OCI-LY7 (cell line): ENCODE results near the gene C13orf42. TPM values are rescaled to one million over a fixed set of nuclear protein-coding genes. Genes with fewer than 3 reads are reported as not detected.

Experiments used
- BruUV-seq: library from RNA; stranded (reverse); fragments of 400-500 nt; replicated peaks from 2 replicates; lab custom pipeline; 2021; lab: Mats Ljungman, UMichigan
- CTCF ChIA-PET: fragments of 300-600 bp; sonication (Branson Sonifier 250); formaldehyde crosslinking; loops from one replicate; lab custom pipeline; 2022; ENCODE audit warnings: antibody characterized with exemption; ENCODE audit not compliant: unreplicated experiment; lab: Charles Lee
- POLR2A ChIA-PET: fragments of 300-600 bp; sonication (Branson Sonifier 250); formaldehyde crosslinking; loops from one replicate; lab custom pipeline; 2022; ENCODE audit warnings: antibody characterized with exemption; lab: Charles Lee
- DNase-seq: peaks from one replicate; pipeline ENCODE4 v3.0.0-alpha.2; 2015; ENCODE audit warnings: low spot score
- H2AFZ ChIP-seq: fragments of 200-600 bp; sonication (generic), shearing (Covaris generic); 2 replicates; pipeline ENCODE4 v1.6.1; 2014; ENCODE audit warnings: mild to moderate bottlenecking, antibody characterized with exemption, low read length, moderate library complexity
- H3K27ac ChIP-seq: fragments of 200-600 bp; sonication (generic); 2 replicates; pipeline ENCODE4 v1.5.1; 2014; ENCODE audit warnings: mixed run types, low read depth, mild to moderate bottlenecking, moderate library complexity, low read length, inconsistent platforms; ENCODE audit not compliant: poor library complexity, severe bottlenecking
- H3K36me3 ChIP-seq: fragments of 200-600 bp; sonication (generic); 2 replicates; pipeline ENCODE4 v1.6.1; 2014; ENCODE audit warnings: mild to moderate bottlenecking, antibody characterized with exemption, low read length, moderate library complexity, mixed read lengths; ENCODE audit not compliant: insufficient read depth
- H3K4me1 ChIP-seq: fragments of 200-600 bp; sonication (generic); 2 replicates; pipeline ENCODE4 v1.5.1; 2014; ENCODE audit warnings: mild to moderate bottlenecking, low read length; ENCODE audit not compliant: insufficient read depth, poor library complexity, severe bottlenecking
- H3K4me2 ChIP-seq: fragments of 200-600 bp; sonication (generic); 2 replicates; pipeline ENCODE4 v1.6.1; 2014; ENCODE audit warnings: mild to moderate bottlenecking, low read length
- H3K4me3 ChIP-seq: fragments of 200-600 bp; sonication (generic); 2 replicates; pipeline ENCODE4 v1.5.1; 2014; ENCODE audit warnings: mild to moderate bottlenecking, low read depth, low read length; ENCODE audit not compliant: poor library complexity, severe bottlenecking
- H3K79me2 ChIP-seq: fragments of 200-600 bp; sonication (generic); 2 replicates; pipeline ENCODE4 v1.6.1; 2016; ENCODE audit warnings: low read depth, mild to moderate bottlenecking, low read length, moderate library complexity, mixed read lengths; ENCODE audit not compliant: insufficient read depth
- H3K9me2 ChIP-seq: fragments of 200-600 bp; sonication (generic); 2 replicates; pipeline ENCODE4 v1.6.1; 2016; ENCODE audit warnings: mild to moderate bottlenecking, low read length, mixed read lengths; ENCODE audit not compliant: insufficient read depth
- H3K9me3 ChIP-seq: fragments of 200-600 bp; sonication (generic); 2 replicates; pipeline ENCODE4 v1.6.1; 2014; ENCODE audit warnings: mild to moderate bottlenecking, mixed run types, low read length, mixed read lengths
- H4K20me1 ChIP-seq: fragments of 200-600 bp; sonication (generic); 2 replicates; pipeline ENCODE4 v1.6.1; 2014; ENCODE audit warnings: mild to moderate bottlenecking, antibody characterized with exemption, low read length, moderate library complexity, mixed read lengths; ENCODE audit not compliant: insufficient read depth
- CTCF ChIP-seq: fragments of 200-600 bp; sonication (generic); conservative IDR thresholded peaks from 2 replicates; pipeline ENCODE4 v1.5.1; 2014; ENCODE audit warnings: mild to moderate bottlenecking, antibody characterized with exemption, low read length, moderate library complexity, mixed read lengths
- EZH2phosphoT487 ChIP-seq: fragments of 200-600 bp; sonication (generic); IDR thresholded peaks from 2 replicates; pipeline ENCODE4 v1.6.1; 2018; ENCODE audit warnings: low read depth, borderline replicate concordance, mild to moderate bottlenecking, mixed run types, antibody characterized with exemption, low read length, moderate library complexity, mixed read lengths
- intact Hi-C: fragments of 100-400 bp; cut with micrococcal nuclease; formaldehyde crosslinking; loops from one replicate; pipeline ENCODE4 v1.10.0; 2022; ENCODE audit not compliant: unreplicated experiment
- total RNA-seq, 2 experiments: library from RNA; depleted of rRNA in 1 of 2; stranded (reverse); fragments of >200 nt in 1 of 2; shearing (Covaris generic) in 1 of 2; gene quantifications; 2 replicates each; pipeline ENCODE4 v1.2.3, GENCODE V29; 2014 to 2022

The C13orf42 gene
- total RNA-seq, 2 experiments from 2014 or later, result not detected

- Histone ChIP-seq H3K4me2 (no peak overlapping the region), H3K4me1 (no peaks in the 10 kb centered on the region), H2AFZ (no peak overlapping the region), H3K79me2 (no peaks in the 10 kb centered on the region), H4K20me1 (no peaks in the 10 kb centered on the region), H3K4me3 (no peak overlapping the region), H3K27ac (no peak overlapping the region), H3K9me3 (no peaks in the 10 kb centered on the region), H3K9me2 (no peaks in the 10 kb centered on the region), H3K36me3 (no peaks in the 10 kb centered on the region)
- no TSS peak for BruUV-seq
- intact Hi-C loops, result no loop called here
- TF ChIP-seq CTCF (no peak), EZH2phosphoT487 (no peak)
- DNase-seq, result no peak
- CTCF ChIA-PET, result no interaction called here
- POLR2A ChIA-PET, result interaction anchor here (1.3 kb wide), 1 partner anchor 27 kb away, joined by 3 read pairs; no protein-coding TSS in a partner anchor
Measured at GRCh38 chr13:51033421-51034185, 77.5 kb downstream of the C13orf42 start.

GRCh38 chr13:51032831-51033230, 78.2 kb downstream of the C13orf42 start:
- ChIA-PET POLR2A (interaction anchor here (0.6 to 1.3 kb wide), 2 partner anchors 27 to 413 kb away, joined by 3 to 4 read pairs; no protein-coding TSS in a partner anchor), CTCF (no interaction called here)
- Histone ChIP-seq H3K4me3 (no peak overlapping the region), H3K36me3 (no peaks in the 10 kb centered on the region), H2AFZ (no peak overlapping the region), H3K4me1 (no peaks in the 10 kb centered on the region), H3K27ac (no peak overlapping the region), H3K79me2 (no peaks in the 10 kb centered on the region), H4K20me1 (no peaks in the 10 kb centered on the region), H3K4me2 (no peak overlapping the region), H3K9me2 (no peaks in the 10 kb centered on the region), H3K9me3 (no peaks in the 10 kb centered on the region)
- BruUV-seq, result no TSS peak
- TF ChIP-seq EZH2phosphoT487 (no peak), CTCF (no peak)
- no peak for DNase-seq
- intact Hi-C loops, result no loop called here

Other genes with a start within 250 kb of the C13orf42 start
- 322 and 392 TPM in 2 replicates for gene RNASEH2B, start 201.5 kb downstream of the C13orf42 start, total RNA-seq (2014; rRNA removed; shearing (Covaris generic))
- gene RNASEH2B, start 201.5 kb downstream of the C13orf42 start, total RNA-seq (2022), result 225 and 277 TPM in 2 replicates
- gene FAM124A, start 111.1 kb upstream of the C13orf42 start, total RNA-seq (2014; rRNA removed; shearing (Covaris generic)), result not detected in 2 replicates
- gene FAM124A, start 111.1 kb upstream of the C13orf42 start, total RNA-seq (2022), result 0.44 and 0.48 TPM in 2 replicates
- gene SERPINE3, start 228.4 kb upstream of the C13orf42 start, total RNA-seq (2014; rRNA removed; shearing (Covaris generic)), result not detected in 2 replicates
- gene SERPINE3, start 228.4 kb upstream of the C13orf42 start, total RNA-seq (2022), result not detected in 2 replicates